ENCODE measurements around the gene USP53. TPM values are rescaled to one million over a fixed set of nuclear protein-coding genes. Genes with fewer than 3 reads are reported as not detected.

USP53 gene
- total RNA-seq, 1 donor from 2014 or later = 32.3 TPM

DNA sequence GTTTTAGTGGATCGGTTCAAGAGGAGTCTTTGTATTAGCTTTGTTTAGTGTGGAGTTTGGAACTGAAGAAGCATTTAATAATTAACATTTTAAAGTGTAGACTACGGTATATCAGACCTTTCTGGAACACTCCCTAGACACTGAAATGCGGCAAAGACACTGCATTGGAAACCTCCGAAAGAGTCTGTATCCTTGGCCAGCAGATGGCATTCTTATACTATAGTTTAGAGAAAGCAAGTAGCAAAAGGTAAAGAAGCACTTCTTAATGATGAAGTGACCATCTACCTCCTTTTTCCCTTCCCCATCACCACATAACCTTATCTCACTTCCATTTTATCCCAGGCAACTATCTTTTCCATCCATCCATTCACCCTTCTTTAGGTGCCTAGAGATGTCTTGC is 101.8 kb downstream of the USP53 start:
- H3K4me3 ChIP-seq (ENCODE audit: insufficient read depth, low read depth, low read length) = no peak overlapping the region
- no peak overlapping the region for H2AFZ ChIP-seq (ENCODE audit: low read depth, low read length)
- no peak overlapping the region for H3K9ac ChIP-seq (ENCODE audit: low read length)
- Mint-ChIP-seq H3K4me3 (ENCODE audit: unreplicated experiment) (no peak overlapping the region), H3K27me3 (ENCODE audit: low read depth, unreplicated experiment) (no peaks in the 10 kb centered on the region), H3K9me3 (ENCODE audit: unreplicated experiment) (no peaks in the 10 kb centered on the region), H3K36me3 (ENCODE audit: low read depth, unreplicated experiment) (no peaks in the 10 kb centered on the region), H3K27ac (ENCODE audit: unreplicated experiment) (no peak overlapping the region), H3K4me1 (ENCODE audit: low read depth, unreplicated experiment) (no peaks in the 10 kb centered on the region)
- no peak overlapping the region for H3K27ac ChIP-seq (ENCODE audit: low read depth, low read length)
- TF ChIP-seq, protein P1, sequence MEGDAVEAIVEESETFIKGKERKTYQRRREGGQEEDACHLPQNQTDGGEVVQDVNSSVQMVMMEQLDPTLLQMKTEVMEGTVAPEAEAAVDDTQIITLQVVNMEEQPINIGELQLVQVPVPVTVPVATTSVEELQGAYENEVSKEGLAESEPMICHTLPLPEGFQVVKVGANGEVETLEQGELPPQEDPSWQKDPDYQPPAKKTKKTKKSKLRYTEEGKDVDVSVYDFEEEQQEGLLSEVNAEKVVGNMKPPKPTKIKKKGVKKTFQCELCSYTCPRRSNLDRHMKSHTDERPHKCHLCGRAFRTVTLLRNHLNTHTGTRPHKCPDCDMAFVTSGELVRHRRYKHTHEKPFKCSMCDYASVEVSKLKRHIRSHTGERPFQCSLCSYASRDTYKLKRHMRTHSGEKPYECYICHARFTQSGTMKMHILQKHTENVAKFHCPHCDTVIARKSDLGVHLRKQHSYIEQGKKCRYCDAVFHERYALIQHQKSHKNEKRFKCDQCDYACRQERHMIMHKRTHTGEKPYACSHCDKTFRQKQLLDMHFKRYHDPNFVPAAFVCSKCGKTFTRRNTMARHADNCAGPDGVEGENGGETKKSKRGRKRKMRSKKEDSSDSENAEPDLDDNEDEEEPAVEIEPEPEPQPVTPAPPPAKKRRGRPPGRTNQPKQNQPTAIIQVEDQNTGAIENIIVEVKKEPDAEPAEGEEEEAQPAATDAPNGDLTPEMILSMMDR (IDR thresholded peaks at IDR 0.05; ENCODE audit: insufficient read depth, low read depth, low read length) = peak; percentile 54
- no peak for TF ChIP-seq EZH2 (IDR thresholded peaks at IDR 0.05; ENCODE audit: insufficient read depth, low read length)
- no peaks in the 10 kb centered on the region for H3K79me2 ChIP-seq (ENCODE audit: insufficient read depth, low read length)
- peaks cover 6% of the 10 kb centered on the region for H3K4me1 ChIP-seq (ENCODE audit: insufficient read depth, low read length)
- FAIRE-seq = no peak
- no peaks in the 10 kb centered on the region for H3K9me3 ChIP-seq (ENCODE audit: insufficient read depth, low read depth, low read length)
- peak; percentile 22 for DNase-seq (ENCODE audit: low read depth)
- H3K4me2 ChIP-seq (ENCODE audit: low read length) = no peak overlapping the region
- no peaks in the 10 kb centered on the region for H4K20me1 ChIP-seq (ENCODE audit: insufficient read depth, low read length)
- H3K36me3 ChIP-seq (ENCODE audit: insufficient read depth, low read length) = no peaks in the 10 kb centered on the region
- H3K27me3 ChIP-seq (ENCODE audit: insufficient read depth, low read length) = no peaks in the 10 kb centered on the region

DNA sequence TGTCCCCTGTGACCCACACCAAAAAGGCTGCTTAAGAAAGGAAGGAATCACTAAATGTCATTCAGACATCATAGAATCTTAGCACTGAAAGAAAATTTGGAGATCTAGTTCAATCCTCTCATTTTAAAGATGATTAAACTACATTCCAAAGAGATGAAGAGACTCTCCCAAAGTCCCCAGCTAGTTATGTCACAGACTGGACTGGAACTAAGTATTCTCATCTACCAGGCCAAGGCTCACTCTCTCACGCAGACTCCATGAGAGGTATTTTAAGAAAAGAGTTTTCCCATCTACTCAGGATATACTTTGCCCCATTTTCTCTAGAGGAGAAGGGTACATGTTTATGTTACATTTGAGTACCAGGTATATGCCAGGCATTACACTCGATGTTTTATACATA is 102.5 kb downstream of the USP53 start:
- no peaks in the 10 kb centered on the region for H3K79me2 ChIP-seq (ENCODE audit: insufficient read depth, low read length)
- H3K4me3 ChIP-seq (ENCODE audit: insufficient read depth, low read depth, low read length) = no peak overlapping the region
- no peak overlapping the region for H3K4me3 Mint-ChIP-seq (ENCODE audit: unreplicated experiment)
- H3K9me3 Mint-ChIP-seq (ENCODE audit: unreplicated experiment) = no peaks in the 10 kb centered on the region
- TF ChIP-seq EZH2 (IDR thresholded peaks at IDR 0.05; ENCODE audit: insufficient read depth, low read length) = no peak
- TF ChIP-seq, protein P1 (IDR thresholded peaks at IDR 0.05; ENCODE audit: insufficient read depth, low read depth, low read length) = no peak
- no peak overlapping the region for H2AFZ ChIP-seq (ENCODE audit: low read depth, low read length)
- H3K36me3 ChIP-seq (ENCODE audit: insufficient read depth, low read length) = no peaks in the 10 kb centered on the region
- H3K27me3 ChIP-seq (ENCODE audit: insufficient read depth, low read length) = no peaks in the 10 kb centered on the region
- no peak overlapping the region for H3K4me2 ChIP-seq (ENCODE audit: low read length)
- H3K27ac ChIP-seq (ENCODE audit: low read depth, low read length) = no peak overlapping the region
- H3K9me3 ChIP-seq (ENCODE audit: insufficient read depth, low read depth, low read length) = no peaks in the 10 kb centered on the region
- H3K27ac Mint-ChIP-seq (ENCODE audit: unreplicated experiment) = no peak overlapping the region
- no peaks in the 10 kb centered on the region for H3K4me1 Mint-ChIP-seq (ENCODE audit: low read depth, unreplicated experiment)
- peaks cover 6% of the 10 kb centered on the region for H3K4me1 ChIP-seq (ENCODE audit: insufficient read depth, low read length)
- DNase-seq (ENCODE audit: low read depth) (no peak), FAIRE-seq (peak; percentile 29)
- H3K9ac ChIP-seq (ENCODE audit: low read length) = no peak overlapping the region
- no peaks in the 10 kb centered on the region for H4K20me1 ChIP-seq (ENCODE audit: insufficient read depth, low read length)
- H3K27me3 Mint-ChIP-seq (ENCODE audit: low read depth, unreplicated experiment) = no peaks in the 10 kb centered on the region
- H3K36me3 Mint-ChIP-seq (ENCODE audit: low read depth, unreplicated experiment) = no peaks in the 10 kb centered on the region

DNA sequence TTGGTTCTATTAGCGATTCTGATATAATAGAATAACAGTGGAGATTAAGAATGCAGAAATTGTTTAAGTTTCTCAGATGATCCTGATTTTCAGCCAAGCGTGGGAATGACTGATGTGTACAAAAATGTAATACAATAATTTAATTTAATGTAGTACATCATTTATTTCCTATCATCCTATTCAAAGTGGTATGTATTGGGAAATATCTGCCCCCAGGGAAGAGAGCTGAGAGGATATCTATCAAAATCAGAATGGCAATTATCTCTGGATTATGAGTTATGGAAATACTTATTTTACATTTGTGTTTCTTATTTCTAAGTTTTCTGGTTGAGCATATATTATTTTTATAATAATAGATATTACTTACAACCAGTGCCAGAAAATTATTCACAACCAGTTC is 105.5 kb downstream of the USP53 start:
- Histone ChIP-seq H3K79me2 (ENCODE audit: insufficient read depth, low read length) (no peaks in the 10 kb centered on the region), H3K36me3 (ENCODE audit: insufficient read depth, low read length) (no peaks in the 10 kb centered on the region), H3K27me3 (ENCODE audit: insufficient read depth, low read length) (no peaks in the 10 kb centered on the region), H3K27ac (ENCODE audit: low read depth, low read length) (no peak overlapping the region), H3K4me3 (ENCODE audit: insufficient read depth, low read depth, low read length) (no peak overlapping the region), H3K4me2 (ENCODE audit: low read length) (no peak overlapping the region), H4K20me1 (ENCODE audit: insufficient read depth, low read length) (no peaks in the 10 kb centered on the region), H3K9me3 (ENCODE audit: insufficient read depth, low read depth, low read length) (no peaks in the 10 kb centered on the region), H3K4me1 (ENCODE audit: insufficient read depth, low read length) (no peaks in the 10 kb centered on the region), H3K9ac (ENCODE audit: low read length) (no peak overlapping the region), H2AFZ (ENCODE audit: low read depth, low read length) (no peak overlapping the region)
- TF ChIP-seq, protein P1 (IDR thresholded peaks at IDR 0.05; ENCODE audit: insufficient read depth, low read depth, low read length) = no peak
- TF ChIP-seq EZH2 (IDR thresholded peaks at IDR 0.05; ENCODE audit: insufficient read depth, low read length) = no peak
- no peak for DNase-seq (ENCODE audit: low read depth)
- H3K9me3 Mint-ChIP-seq (ENCODE audit: unreplicated experiment) = no peaks in the 10 kb centered on the region
- no peaks in the 10 kb centered on the region for H3K27me3 Mint-ChIP-seq (ENCODE audit: low read depth, unreplicated experiment)
- H3K4me1 Mint-ChIP-seq (ENCODE audit: low read depth, unreplicated experiment) = no peaks in the 10 kb centered on the region
- no peak overlapping the region for H3K27ac Mint-ChIP-seq (ENCODE audit: unreplicated experiment)
- H3K4me3 Mint-ChIP-seq (ENCODE audit: unreplicated experiment) = no peak overlapping the region
- FAIRE-seq = no peak
- H3K36me3 Mint-ChIP-seq (ENCODE audit: low read depth, unreplicated experiment) = no peaks in the 10 kb centered on the region
